Motor neuron (in vitro differentiated cells): Measurements from ENCODE around the gene TMEM72. TPM values are rescaled to one million over a fixed set of nuclear protein-coding genes. Genes with fewer than 3 reads are reported as not detected.
A peak's percentile ranks its signal among the peaks of the same experiment; 100 is the strongest.

ENCODE experiments used
- ATAC-seq, 8 experiments: fragments of 200-7000 bp; cut with Tn5 transposase; replicated peaks in 6 of 8; 2 replicates each; pipeline ENCODE4 v1.8.0; 2021; ENCODE audit warnings: mild to moderate bottlenecking in 8 of 8, moderate library complexity in 8 of 8
- H3K27ac ChIP-seq, 2 donors: fragments of 250-450 bp; sonication (Bioruptor Pico); 2 replicates each; pipeline ENCODE4 v1.9.0; 2021; ENCODE audit warnings: antibody characterized with exemption in 2 of 2, mild to moderate bottlenecking in 2 of 2, moderate library complexity in 1 of 2
- H3K4me1 ChIP-seq, 2 donors: fragments of 250-450 bp; sonication (Bioruptor Pico); replicated peaks in 1 of 2; 2 replicates each; pipeline ENCODE4 v1.6.1; 2021; ENCODE audit warnings: antibody characterized with exemption in 2 of 2, mild to moderate bottlenecking in 2 of 2, moderate library complexity in 1 of 2
- H3K4me3 ChIP-seq, 5 donors: fragments of 250-450 bp; sonication (Bioruptor Pico); 2 replicates each; pipeline ENCODE4 v1.9.0; 2021; ENCODE audit warnings: antibody characterized with exemption in 5 of 5, mild to moderate bottlenecking in 5 of 5, moderate library complexity in 4 of 5
- WGBS, 10 experiments: fragments of 450-650 bp; shearing (Covaris generic); methylation state at CpG; one replicate each; pipeline ENCODE4 v1.0.0; 2022; 5-methylcytosine and 5-hydroxymethylcytosine counted together
- in situ Hi-C, 9 experiments: fragments of 400-800 bp; cut with MboI; loops; one replicate each; pipeline ENCODE4 v1.15.0; 2021; ENCODE audit warnings: low sequenced_read_pairs in 9 of 9, low pct_unique_long_range_greater_than_20kb in 2 of 9; ENCODE audit not compliant: unreplicated experiment in 9 of 9
- total RNA-seq, 8 experiments: library from RNA; unstranded; fragments of 300-600 nt; gene quantifications; 2 replicates each; pipeline versions ENCODE4 v1.2.3 to v1.2.4, GENCODE V29; 2022

TMEM72 gene
- total RNA-seq, 8 experiments from 2014 or later: 0.10 to 1.3 (median 0.24) TPM

GRCh38 chr10:44948642-44949041 is 37.5 kb downstream of the TMEM72 start:
- Histone ChIP-seq H3K4me3 (no peak overlapping the region), H3K27ac (no peak overlapping the region), H3K4me1 (peaks cover 4 to 6% of the 10 kb centered on the region in 2 donors)
- no peak for ATAC-seq
- in situ Hi-C loops: no loop called here
- WGBS, 10 experiments: 40 to 100% (median 100%) methylated on average over 1 of the region's 1 CpG; no CpG with 5 or more reads in 3 of the 10 experiments

- no peak overlapping the region for H3K27ac ChIP-seq
- H3K4me1 ChIP-seq: peaks cover 4 to 6% of the 10 kb centered on the region in 2 donors
- 20 to 100% (median 84%) methylated on average over 1 to 5 of the region's 5 CpGs; no CpG with 5 or more reads in 1 of the 10 experiments for WGBS, 10 experiments
- H3K4me3 ChIP-seq: no peak overlapping the region
- in situ Hi-C loops: no loop called here
- no peak for ATAC-seq
Measured at GRCh38 chr10:44949127-44949802, 38.1 kb downstream of the TMEM72 start.

GRCh38 chr10:44949915-44950314 is 38.8 kb downstream of the TMEM72 start:
- Histone ChIP-seq H3K27ac (no peak overlapping the region), H3K4me1 (peaks cover 4 to 6% of the 10 kb centered on the region in 2 donors), H3K4me3 (no peak overlapping the region)
- peak in 1 of 8 experiments; percentile 54 for ATAC-seq
- WGBS, 10 experiments: 40 to 75% (median 40%) methylated on average over 1 to 2 of the region's 3 CpGs; no CpG with 5 or more reads in 7 of the 10 experiments
- in situ Hi-C loops: no loop called here

DNA sequence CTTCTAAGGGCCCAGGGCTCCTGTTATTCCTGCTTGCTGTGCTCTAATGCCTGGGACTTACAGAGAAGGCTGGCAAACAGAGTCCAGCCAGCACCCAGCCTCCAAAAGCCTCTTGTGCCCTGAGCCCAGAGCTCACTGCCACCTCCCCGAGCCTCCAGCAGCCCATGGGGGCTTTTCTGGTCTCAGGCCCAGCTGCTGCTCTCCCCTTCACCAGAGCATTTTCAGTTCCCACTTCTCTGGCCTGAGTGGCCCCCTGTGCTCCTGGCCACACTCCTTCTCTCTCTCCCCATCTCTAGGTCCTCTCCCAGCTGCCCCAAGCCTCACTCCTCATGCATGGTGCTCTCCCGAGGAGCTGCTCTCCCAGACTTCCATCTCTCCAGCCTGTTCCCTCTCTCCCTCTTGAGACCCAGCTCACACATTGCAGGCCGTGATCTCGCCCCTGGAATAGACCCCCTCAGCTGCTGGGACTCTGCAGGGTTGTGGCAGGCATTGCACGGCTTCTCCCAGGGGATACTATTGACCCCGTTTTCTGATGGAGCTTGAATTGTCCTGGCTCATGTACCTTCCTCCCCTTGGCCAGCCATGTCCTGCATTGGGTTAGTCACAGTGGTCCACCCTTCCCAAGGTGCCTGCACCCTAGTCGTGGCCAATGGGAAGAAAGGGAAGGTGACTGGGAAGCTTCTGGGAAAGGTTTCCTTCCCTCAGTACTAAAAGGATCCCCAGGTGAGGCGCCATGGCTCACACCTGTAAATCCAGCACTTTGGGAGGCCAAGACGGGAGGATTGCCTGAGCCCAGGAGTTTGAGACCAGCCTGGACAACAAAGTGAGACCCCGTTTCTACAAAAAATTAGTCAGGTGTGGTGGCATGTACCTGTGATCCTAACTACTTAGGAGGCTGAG is 39.4 kb downstream of the TMEM72 start:
- in situ Hi-C loops: no loop called here
- Histone ChIP-seq H3K4me1 (peaks cover 4 to 6% of the 10 kb centered on the region in 2 donors), H3K4me3 (no peak overlapping the region), H3K27ac (no peak overlapping the region)
- WGBS, 10 experiments: 81 to 100% (median 93%) methylated on average over 1 to 8 of the region's 10 CpGs; no CpG with 5 or more reads in 5 of the 10 experiments
- no peak for ATAC-seq

DNA sequence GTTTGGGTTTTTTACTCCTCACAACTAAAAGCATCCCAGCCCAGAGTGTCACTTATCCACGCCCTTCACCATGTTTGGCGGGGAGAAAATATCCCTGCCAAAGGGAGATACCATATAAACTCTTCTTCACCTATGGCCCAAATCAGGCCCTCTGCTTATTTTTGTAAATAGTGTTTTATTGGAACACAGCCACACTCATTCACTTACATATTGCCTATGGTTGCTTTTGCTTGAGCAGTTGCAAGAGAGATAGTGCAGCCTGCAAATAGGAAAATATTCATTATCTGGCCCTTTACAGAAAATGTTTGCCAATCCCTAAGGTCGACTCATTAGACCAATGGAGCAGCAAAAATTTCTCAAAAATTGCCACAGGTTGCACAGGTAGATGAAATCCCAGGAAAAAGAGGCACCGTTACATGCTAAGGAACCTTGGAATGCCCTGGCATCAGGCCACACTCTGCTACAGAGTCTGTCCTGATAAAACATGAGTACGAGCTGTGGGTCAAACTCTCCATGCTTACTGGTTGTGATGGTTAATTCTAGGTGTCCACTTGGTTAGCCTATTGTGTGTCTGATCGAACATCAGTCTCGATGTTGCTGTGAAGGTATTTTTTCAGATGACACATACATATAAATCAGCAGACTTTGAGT is 40.6 kb downstream of the TMEM72 start:
- ATAC-seq: no peak
- WGBS, 10 experiments: 38 to 95% (median 87%) methylated on average over 1 to 7 of the region's 7 CpGs
- in situ Hi-C loops: no loop called here

DNA sequence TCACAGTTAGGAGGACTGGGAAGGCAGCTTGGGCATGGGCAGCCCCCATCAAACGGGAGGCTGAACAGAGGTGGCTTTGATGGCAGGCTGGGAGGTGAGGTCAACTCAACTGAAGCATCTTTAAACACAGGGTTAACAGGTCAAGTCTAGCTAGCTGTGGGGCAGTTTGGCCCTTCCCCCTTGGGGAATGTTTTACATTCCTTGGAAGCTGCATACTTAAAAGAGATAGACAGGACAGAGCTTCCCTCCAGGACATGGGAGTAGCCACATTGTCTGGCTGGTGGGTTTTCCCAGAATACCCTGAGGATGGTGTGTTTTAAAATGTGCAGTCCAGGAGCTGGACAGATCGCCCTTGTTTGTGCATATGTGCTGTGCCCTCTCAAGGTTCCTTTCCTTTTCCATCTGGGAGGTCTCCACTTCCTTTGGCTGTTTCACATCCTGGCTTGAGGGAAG is 41.7 kb downstream of the TMEM72 start:
- in situ Hi-C loops: no loop called here
- peak in 3 of 8 experiments; percentile 80 to 96 (median 86) for ATAC-seq

More for the DNA sequence above, 40.6 kb downstream of the TMEM72 start:
- H3K27ac ChIP-seq: no peak overlapping the region
- H3K4me1 ChIP-seq: peaks cover 4 to 6% of the 10 kb centered on the region in 2 donors
- no peak overlapping the region for H3K4me3 ChIP-seq

GRCh38 chr10:44954042-44954441 is 42.9 kb downstream of the TMEM72 start:
- peak in 2 of 8 experiments; percentile 48 to 68 for ATAC-seq
- no peak overlapping the region for H3K27ac ChIP-seq
- in situ Hi-C loops: no loop called here
- no peak overlapping the region for H3K4me3 ChIP-seq
- peaks cover 13 to 15% of the 10 kb centered on the region in 2 donors for H3K4me1 ChIP-seq

More for the DNA sequence above, 41.7 kb downstream of the TMEM72 start:
- Histone ChIP-seq H3K27ac (no peak overlapping the region), H3K4me3 (no peak overlapping the region), H3K4me1 (peaks cover 5 to 6% of the 10 kb centered on the region in 2 donors)
- 0 to 60% (median 40%) methylated on average over 1 to 2 of the region's 2 CpGs; no CpG with 5 or more reads in 5 of the 10 experiments for WGBS, 10 experiments

DNA sequence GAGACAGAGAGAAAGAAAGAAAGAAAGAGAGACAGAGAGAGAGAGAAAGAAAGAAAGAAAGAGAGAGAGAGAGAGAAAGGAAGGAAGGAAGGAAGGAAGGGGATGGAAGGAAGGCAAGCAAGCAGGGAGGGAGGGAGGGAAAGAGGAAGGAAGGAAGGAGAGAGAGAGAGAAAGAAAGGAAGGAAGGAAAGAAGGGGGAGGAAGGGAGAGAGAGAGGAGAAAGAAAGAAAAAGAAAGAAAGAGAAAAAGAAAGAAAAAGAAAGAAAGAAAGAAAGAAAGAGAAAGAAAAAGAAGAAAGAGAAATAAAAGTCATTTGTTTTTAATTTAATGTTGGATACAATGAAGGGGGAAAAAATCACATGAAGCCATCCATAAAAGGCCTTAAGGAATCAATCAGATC is 43.8 kb downstream of the TMEM72 start:
- no peak for ATAC-seq
- no peak overlapping the region for H3K27ac ChIP-seq

DNA sequence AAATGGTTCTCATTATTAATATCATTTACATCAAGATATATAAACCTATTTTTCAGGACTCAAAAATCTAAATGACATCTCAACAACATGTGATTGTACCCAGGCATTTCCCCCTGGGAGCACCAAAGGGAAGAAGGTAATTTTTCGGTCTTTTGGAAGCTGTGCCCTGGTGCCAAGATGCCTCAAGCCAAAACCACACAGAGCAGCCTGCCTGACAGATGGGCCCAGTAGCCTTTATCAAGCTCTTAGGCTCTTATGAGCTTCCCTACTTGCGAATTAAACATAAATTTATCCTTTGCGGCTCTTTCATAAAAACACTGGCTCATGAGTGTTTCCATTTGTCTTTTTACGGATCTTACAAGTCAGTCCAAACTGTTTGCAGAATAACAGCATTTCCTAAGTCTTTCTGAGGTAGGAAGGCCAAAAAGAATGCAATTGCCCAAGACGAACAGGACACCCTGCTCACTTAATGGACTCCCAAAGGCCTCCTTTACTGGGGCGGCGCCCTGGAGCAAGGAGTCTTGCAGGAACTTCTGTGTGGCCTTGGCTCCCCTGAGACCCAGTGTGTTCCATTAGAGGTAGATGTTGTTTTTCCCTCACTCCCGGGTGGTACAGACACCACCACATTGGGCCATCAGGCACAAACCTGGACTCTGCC is 44.4 kb downstream of the TMEM72 start:
- 50 to 100% (median 83%) methylated on average over 1 to 7 of the region's 8 CpGs; no CpG with 5 or more reads in 1 of the 10 experiments for WGBS, 10 experiments
- ATAC-seq: no peak
- Histone ChIP-seq H3K27ac (no peak overlapping the region), H3K4me1 (peaks cover 19 to 21% of the 10 kb centered on the region in 2 donors), H3K4me3 (no peak overlapping the region)
- in situ Hi-C loops: no loop called here

More for the DNA sequence above, 43.8 kb downstream of the TMEM72 start:
- no peak overlapping the region for H3K4me3 ChIP-seq
- in situ Hi-C loops: no loop called here
- peaks cover 13 to 16% of the 10 kb centered on the region in 2 donors for H3K4me1 ChIP-seq

GRCh38 chr10:44956226-44956625 is 45.1 kb downstream of the TMEM72 start:
- Histone ChIP-seq H3K27ac (no peak overlapping the region), H3K4me3 (no peak overlapping the region), H3K4me1 (peaks cover 26 to 27% of the 10 kb centered on the region in 2 donors)
- 60 to 100% (median 84%) methylated on average over 1 to 4 of the region's 4 CpGs for WGBS, 10 experiments
- in situ Hi-C loops: no loop called here
- ATAC-seq: no peak

- no peak overlapping the region for H3K4me3 ChIP-seq
Measured at GRCh38 chr10:44956717-44957706, 45.9 kb downstream of the TMEM72 start.

More at GRCh38 chr10:44956717-44957706, 45.9 kb downstream of the TMEM72 start:
- WGBS, 10 experiments: 90 to 100% (median 95%) methylated on average over 1 to 4 of the region's 4 CpGs
- peaks cover 32 to 33% of the 10 kb centered on the region in 2 donors for H3K4me1 ChIP-seq
- no peak for ATAC-seq
- H3K27ac ChIP-seq: no peak overlapping the region
- in situ Hi-C loops: no loop called here
